GM19035 (cell line): ENCODE data around the gene NCAM2.

Experiments used
- ATAC-seq: cut with Tn5 transposase; IDR thresholded peaks from one replicate; pipeline ENCODE4 v1.9.1; 2021; ENCODE audit not compliant: unreplicated experiment

NCAM2 gene

GRCh38 chr21:21415741-21416140 is 417.5 kb downstream of the NCAM2 start:
- no peak for ATAC-seq

- no peak for ATAC-seq
These were observed 436.7 kb downstream of the NCAM2 start for GRCh38 chr21:21434944-21435343.

- ATAC-seq, result no peak
These were observed 437.9 kb downstream of the NCAM2 start for GRCh38 chr21:21436012-21436534.

- ATAC-seq, result no peak
These were observed 441.6 kb downstream of the NCAM2 start for GRCh38 chr21:21439761-21440160.

- no peak for ATAC-seq
These were observed 458.9 kb downstream of the NCAM2 start for GRCh38 chr21:21457077-21457476.

- ATAC-seq, result no peak
These were observed 460.0 kb downstream of the NCAM2 start for GRCh38 chr21:21458124-21458631.

- no peak for ATAC-seq
These were observed 462.8 kb downstream of the NCAM2 start for GRCh38 chr21:21460979-21461378.

GRCh38 chr21:21463456-21463855 is 465.2 kb downstream of the NCAM2 start:
- ATAC-seq, result no peak

GRCh38 chr21:21464684-21465083 is 466.5 kb downstream of the NCAM2 start:
- ATAC-seq, result no peak

- ATAC-seq, result no peak
These were observed 468.5 kb downstream of the NCAM2 start for GRCh38 chr21:21466752-21467151.

- no peak for ATAC-seq
These were observed 469.8 kb downstream of the NCAM2 start for GRCh38 chr21:21468003-21468402.

- no peak for ATAC-seq
These were observed 483.0 kb downstream of the NCAM2 start for GRCh38 chr21:21481239-21481638.

GRCh38 chr21:21508859-21509258 is 510.6 kb downstream of the NCAM2 start:
- no peak for ATAC-seq

GRCh38 chr21:21530680-21531079 is 532.5 kb downstream of the NCAM2 start:
- ATAC-seq, result no peak

GRCh38 chr21:21547368-21547953 is 549.3 kb downstream of the NCAM2 start:
- ATAC-seq, result no peak

- no peak for ATAC-seq
These were observed 561.3 kb downstream of the NCAM2 start for GRCh38 chr21:21559285-21560045.
